Measurements from ENCODE around the gene MB21D2. TPM values are rescaled to one million over a fixed set of nuclear protein-coding genes. Genes with fewer than 3 reads are reported as not detected.

MB21D2 gene
- total RNA-seq, 1 donor from 2014 or later, result 8.9 TPM

GRCh38 chr3:192870822-192871221 is 46.8 kb downstream of the MB21D2 start:
- no peaks in the 10 kb centered on the region for H3K27me3 Mint-ChIP-seq (ENCODE audit: low read depth)
- H3K9me3 Mint-ChIP-seq (ENCODE audit: low read depth), result no peaks in the 10 kb centered on the region
- no peak overlapping the region for H3K4me3 Mint-ChIP-seq (ENCODE audit: unreplicated experiment)
- no peak for DNase-seq (ENCODE audit: low spot score)
- H3K27ac Mint-ChIP-seq (ENCODE audit: unreplicated experiment), result no peak overlapping the region
- no peaks in the 10 kb centered on the region for H3K36me3 Mint-ChIP-seq (ENCODE audit: low read depth)
- no peak for TF ChIP-seq CTCF (IDR thresholded peaks at IDR 0.05)
- peaks cover 34% of the 10 kb centered on the region for H3K4me1 Mint-ChIP-seq (ENCODE audit: low read depth)

- H3K27me3 Mint-ChIP-seq (ENCODE audit: low read depth), result no peaks in the 10 kb centered on the region
- no peaks in the 10 kb centered on the region for H3K9me3 Mint-ChIP-seq (ENCODE audit: low read depth)
- DNase-seq (ENCODE audit: low spot score), result no peak
- no peak for TF ChIP-seq CTCF (IDR thresholded peaks at IDR 0.05)
- peaks cover 48% of the 10 kb centered on the region for H3K4me1 Mint-ChIP-seq (ENCODE audit: low read depth)
- no peaks in the 10 kb centered on the region for H3K36me3 Mint-ChIP-seq (ENCODE audit: low read depth)
- peak overlapping the region; percentile 87 for H3K27ac Mint-ChIP-seq (ENCODE audit: unreplicated experiment)
- H3K4me3 Mint-ChIP-seq (ENCODE audit: unreplicated experiment), result no peak overlapping the region
Observed at GRCh38 chr3:192869131-192870031, 48.3 kb downstream of the MB21D2 start.

GRCh38 chr3:192867645-192868044 is 50.0 kb downstream of the MB21D2 start:
- Mint-ChIP-seq H3K27me3 (ENCODE audit: low read depth) (no peaks in the 10 kb centered on the region), H3K4me1 (ENCODE audit: low read depth) (peaks cover 48% of the 10 kb centered on the region), H3K4me3 (ENCODE audit: unreplicated experiment) (no peak overlapping the region), H3K27ac (ENCODE audit: unreplicated experiment) (peak overlapping the region; percentile 29), H3K36me3 (ENCODE audit: low read depth) (no peaks in the 10 kb centered on the region), H3K9me3 (ENCODE audit: low read depth) (no peaks in the 10 kb centered on the region)
- DNase-seq (ENCODE audit: low spot score), result no peak
- no peak for TF ChIP-seq CTCF (IDR thresholded peaks at IDR 0.05)

- H3K4me3 Mint-ChIP-seq (ENCODE audit: unreplicated experiment), result no peak overlapping the region
- no peak for DNase-seq (ENCODE audit: low spot score)
Observed at GRCh38 chr3:192866804-192867203, 50.9 kb downstream of the MB21D2 start.

GRCh38 chr3:192864941-192865340 is 52.7 kb downstream of the MB21D2 start:
- Mint-ChIP-seq H3K36me3 (ENCODE audit: low read depth) (no peaks in the 10 kb centered on the region), H3K27me3 (ENCODE audit: low read depth) (no peaks in the 10 kb centered on the region), H3K9me3 (ENCODE audit: low read depth) (no peaks in the 10 kb centered on the region), H3K27ac (ENCODE audit: unreplicated experiment) (no peak overlapping the region), H3K4me3 (ENCODE audit: unreplicated experiment) (no peak overlapping the region), H3K4me1 (ENCODE audit: low read depth) (peaks cover 46% of the 10 kb centered on the region)
- DNase-seq (ENCODE audit: low spot score), result no peak
- no peak for TF ChIP-seq CTCF (IDR thresholded peaks at IDR 0.05)

More at GRCh38 chr3:192866804-192867203, 50.9 kb downstream of the MB21D2 start:
- Mint-ChIP-seq H3K36me3 (ENCODE audit: low read depth) (no peaks in the 10 kb centered on the region), H3K9me3 (ENCODE audit: low read depth) (no peaks in the 10 kb centered on the region), H3K27me3 (ENCODE audit: low read depth) (no peaks in the 10 kb centered on the region), H3K27ac (ENCODE audit: unreplicated experiment) (no peak overlapping the region), H3K4me1 (ENCODE audit: low read depth) (peaks cover 48% of the 10 kb centered on the region)
- TF ChIP-seq CTCF (IDR thresholded peaks at IDR 0.05), result no peak

Measured in chondrocyte (in vitro differentiated cells).